Fibroblast of skin of scalp (primary cell): ENCODE results near the gene SQSTM1. TPM values are rescaled to one million over a fixed set of nuclear protein-coding genes. Genes with fewer than 3 reads are reported as not detected.
A peak's percentile ranks its signal among the peaks of the same experiment; 100 is the strongest.
"Not testable (repeated sequence)": the region's sequence is repeated elsewhere in the genome, so short reads cannot be mapped to it uniquely, and the experiment has no call there.

Experiments
- DNase-seq: peaks from one replicate; pipeline ENCODE4 v3.0.0-alpha.2; 2013
- polyA plus RNA-seq, 2 experiments: library from polyadenylated mRNA; unstranded; fragments of 120-200 nt; gene quantifications; one replicate each; pipeline ENCODE4 v1.2.1, GENCODE V29; 2013; ENCODE audit not compliant: insufficient read length in 2 of 2

The SQSTM1 gene
- polyA plus RNA-seq (2013, experiment 1 of 2; ENCODE audit: insufficient read length): 138 TPM
- polyA plus RNA-seq (2013, experiment 2 of 2; ENCODE audit: insufficient read length): 131 TPM

GRCh38 chr5:179820483-179821297 lies at the start of gene SQSTM1:
SQSTM1 (plus strand) TSS chr5:179820905; CDS start chr5:179820937, 32 bp downstream.
- peak; percentile 81 for DNase-seq

- no peak for DNase-seq
These were observed 49.3 kb upstream of the SQSTM1 start for GRCh38 chr5:179771311-179771895.

DNA sequence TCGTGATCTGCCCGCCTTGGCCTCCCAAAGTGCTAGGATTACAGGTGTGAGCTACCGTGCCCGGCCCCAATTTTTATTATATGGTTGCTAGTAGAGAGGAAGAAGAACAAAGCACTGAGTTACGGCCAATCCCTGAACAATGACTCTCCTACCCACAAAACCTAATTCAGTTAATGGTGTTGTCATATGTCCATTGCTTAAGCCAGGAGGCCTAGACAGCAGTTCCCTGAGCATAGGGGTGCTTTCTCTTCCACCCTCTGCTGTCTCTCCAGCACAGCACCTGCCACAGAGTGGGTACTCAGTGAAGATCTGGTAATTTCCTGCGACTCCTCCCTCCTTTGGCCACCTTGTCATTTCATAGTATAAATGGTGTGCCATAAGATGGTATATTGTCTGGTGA lies 48.4 kb upstream of the SQSTM1 start:
- DNase-seq: no peak

- DNase-seq: no peak
These were observed 47.0 kb upstream of the SQSTM1 start for GRCh38 chr5:179773686-179774040.

- DNase-seq: no peak
These were observed 46.3 kb upstream of the SQSTM1 start for GRCh38 chr5:179774442-179774841.

DNA sequence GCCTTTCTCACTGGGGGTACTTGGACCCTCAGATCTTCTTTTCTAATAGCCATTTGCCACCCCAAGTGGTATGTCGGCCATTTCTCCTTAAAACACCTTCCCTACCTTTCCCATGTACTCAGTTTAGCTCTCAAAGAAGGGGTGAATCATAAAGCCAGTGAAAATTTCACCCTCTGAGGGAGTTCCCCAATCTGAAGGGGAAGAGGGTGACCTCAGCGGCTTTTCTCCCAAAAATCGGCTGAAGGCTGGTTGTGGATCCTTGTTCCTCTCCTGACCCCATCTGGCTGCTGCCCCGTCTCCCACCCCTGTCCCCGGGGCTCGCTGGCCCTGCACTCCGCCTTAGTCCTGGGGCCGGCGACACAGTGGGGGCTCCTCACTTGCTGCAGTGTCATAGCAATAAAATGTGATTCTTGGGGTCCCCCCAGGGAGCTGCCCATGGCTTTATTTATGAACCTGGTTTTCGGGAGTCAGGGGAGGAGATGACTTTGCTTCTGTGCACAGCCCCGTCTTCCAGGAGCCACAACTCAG lies 44.2 kb upstream of the SQSTM1 start:
- DNase-seq: no peak

- DNase-seq: no peak
These were observed 43.2 kb upstream of the SQSTM1 start for GRCh38 chr5:179777456-179777855.

- no peak for DNase-seq
These were observed 42.8 kb upstream of the SQSTM1 start for GRCh38 chr5:179777909-179778308.

DNA sequence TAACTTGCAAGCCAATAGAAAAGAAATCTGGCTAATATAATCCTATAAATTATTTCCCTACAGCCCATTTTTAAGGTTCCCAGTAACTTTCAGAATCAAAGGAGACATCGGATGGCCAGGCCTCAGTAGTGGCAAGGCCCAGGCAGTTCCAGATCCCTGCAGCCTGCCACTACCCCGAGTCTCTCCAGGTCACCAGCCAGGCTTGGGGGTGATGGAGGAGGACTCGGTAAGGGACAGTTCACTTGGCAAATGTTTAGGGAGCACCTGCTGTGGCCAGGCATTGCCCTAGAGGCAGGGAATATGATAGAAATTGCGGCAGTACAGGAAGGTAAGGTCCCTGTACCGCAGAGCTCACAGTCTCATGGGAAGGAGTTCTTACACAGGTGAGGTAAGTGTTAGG lies 42.1 kb upstream of the SQSTM1 start:
- DNase-seq: no peak

DNA sequence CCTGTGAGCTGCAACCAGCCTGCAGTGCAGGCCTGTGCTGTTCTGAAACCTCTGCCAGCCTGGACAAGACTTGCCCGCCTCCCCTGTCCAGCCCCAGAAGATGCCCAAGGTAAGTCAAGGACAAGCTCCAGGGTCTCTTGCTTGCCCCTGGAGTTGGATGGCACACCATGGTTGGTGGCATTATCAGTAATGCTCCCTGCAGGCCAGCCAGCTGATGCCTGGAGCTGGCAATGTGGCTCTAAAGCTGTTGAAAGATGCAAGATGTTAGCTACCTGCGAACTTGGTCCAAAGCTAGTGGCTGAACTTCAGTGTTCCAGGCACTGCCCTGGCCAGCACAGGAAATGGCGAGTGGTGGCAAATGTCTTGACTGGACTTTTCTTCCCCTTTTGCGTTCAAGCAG lies 40.9 kb upstream of the SQSTM1 start:
- DNase-seq: no peak

DNA sequence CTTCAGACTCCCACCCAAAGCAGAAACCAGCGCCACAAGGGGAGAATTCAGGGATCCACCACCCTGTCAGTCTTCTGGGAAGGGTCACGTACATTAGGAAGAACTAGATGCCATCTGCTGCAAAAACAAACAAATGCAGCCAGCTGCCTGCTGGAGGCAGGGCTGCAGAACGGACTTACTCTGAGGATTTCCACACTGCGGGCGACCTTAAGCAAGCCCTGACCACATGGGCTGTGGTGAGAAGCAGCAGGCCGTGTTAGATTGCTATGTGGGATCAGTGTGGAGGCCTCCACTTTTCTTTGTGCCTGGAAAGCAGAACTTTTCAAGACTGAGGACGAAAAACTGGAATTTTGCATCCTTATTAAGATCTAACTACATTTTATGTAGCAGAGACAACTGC lies 40.3 kb upstream of the SQSTM1 start:
- DNase-seq: no peak

- DNase-seq: no peak
These were observed 38.9 kb upstream of the SQSTM1 start for GRCh38 chr5:179781846-179782245.

DNA sequence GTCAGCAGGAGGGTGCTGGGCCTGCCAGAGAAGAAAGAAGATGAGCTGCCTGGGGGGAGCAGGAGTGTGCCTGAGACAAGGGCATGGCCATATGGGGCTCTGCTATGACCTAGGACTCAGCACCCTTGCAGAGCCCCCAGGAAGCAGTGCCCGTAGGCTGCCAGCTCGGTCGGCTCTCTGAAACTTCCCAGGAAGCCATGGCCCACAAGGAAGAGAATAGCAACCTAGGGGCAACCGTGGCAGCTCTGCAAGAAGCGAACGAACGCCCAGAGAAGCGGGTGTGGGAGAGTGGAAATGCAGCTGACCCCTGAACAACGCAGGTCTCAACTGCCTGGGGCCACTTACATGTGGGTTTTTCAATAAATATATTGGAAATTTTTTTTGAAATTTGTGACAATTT lies 37.6 kb upstream of the SQSTM1 start:
- no peak for DNase-seq

GRCh38 chr5:179786861-179787260 lies 33.8 kb upstream of the SQSTM1 start:
- no peak for DNase-seq

- DNase-seq: no peak
These were observed 32.4 kb upstream of the SQSTM1 start for GRCh38 chr5:179788193-179788854.

GRCh38 chr5:179789278-179789677 lies 31.4 kb upstream of the SQSTM1 start:
- not testable (repeated sequence) for DNase-seq

- DNase-seq: no peak
These were observed 28.7 kb upstream of the SQSTM1 start for GRCh38 chr5:179791881-179792611.

DNA sequence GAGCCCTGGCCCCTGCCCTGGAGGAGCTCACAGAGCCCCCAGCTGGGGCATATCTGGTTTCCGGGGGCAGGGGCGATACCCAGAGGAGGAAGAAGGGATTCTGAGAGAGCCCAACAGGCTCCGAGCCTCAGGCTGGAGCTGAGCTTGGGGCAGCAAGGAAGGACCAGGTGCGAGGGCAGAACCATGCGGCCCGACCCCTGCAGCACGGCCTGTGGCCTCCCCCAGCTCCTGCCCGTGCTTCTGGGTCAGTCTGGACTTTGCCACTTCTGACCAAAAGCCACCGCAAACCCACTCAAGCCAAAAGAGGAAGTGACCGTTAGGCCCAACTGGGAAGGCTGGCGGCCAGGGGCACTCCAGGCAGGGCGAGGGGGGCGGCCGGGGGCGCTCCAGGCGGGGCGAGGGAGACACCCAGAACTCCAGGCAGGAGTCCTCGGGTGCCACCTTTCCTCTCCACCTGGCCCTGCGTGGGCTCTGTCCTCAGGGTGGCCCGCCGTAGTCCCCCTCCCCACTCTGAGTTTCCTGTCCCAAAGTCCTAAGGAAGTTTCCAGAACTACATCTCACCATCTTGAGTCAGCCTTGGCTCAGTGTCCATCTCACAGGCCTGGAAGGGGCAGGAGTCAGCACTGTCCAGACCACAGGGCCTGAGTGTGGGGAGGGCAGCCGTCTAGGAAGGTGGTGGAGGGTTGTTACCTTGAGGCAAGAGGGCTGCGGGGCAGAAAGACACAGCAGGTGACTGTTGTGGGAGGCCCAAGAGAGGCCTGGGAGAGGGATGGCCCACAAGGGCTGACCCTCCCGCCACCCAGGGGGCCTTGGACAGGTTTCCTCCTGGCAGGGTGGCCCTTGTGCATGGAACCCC lies 27.9 kb upstream of the SQSTM1 start:
- no peak for DNase-seq

DNA sequence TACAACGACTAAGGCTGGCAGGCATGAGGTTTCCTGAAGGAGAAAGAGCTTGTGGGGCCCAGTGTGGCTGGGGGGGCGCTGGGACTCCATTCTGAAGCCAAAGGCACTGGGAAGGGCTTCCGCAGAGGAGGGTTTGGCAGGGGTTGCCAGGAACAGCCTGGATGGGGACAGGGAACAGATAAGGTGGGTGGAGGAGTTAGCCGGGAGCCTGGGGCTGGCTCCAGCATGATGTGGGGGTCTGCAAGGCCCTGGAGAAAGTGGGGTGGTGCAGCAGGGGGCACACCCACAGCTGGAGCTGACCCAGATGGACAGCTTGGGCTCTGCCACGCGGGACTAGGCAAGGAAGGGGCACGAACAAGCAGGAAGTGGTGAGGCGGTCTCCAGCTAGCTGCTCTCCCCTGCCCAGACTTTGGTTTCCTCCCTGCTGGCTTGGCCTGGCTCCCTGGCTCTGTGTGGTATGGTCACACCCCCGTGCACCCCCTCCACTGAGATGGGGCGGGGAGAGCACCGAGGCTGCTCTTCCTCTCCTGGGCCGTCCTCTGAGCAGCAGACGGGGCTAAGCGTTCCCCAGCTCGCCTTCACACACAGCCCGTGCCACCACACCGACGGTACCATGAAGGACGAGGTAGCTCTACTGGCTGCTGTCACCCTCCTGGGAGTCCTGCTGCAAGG lies 27.1 kb upstream of the SQSTM1 start, which contains the start of gene LTC4S:
LTC4S (plus strand) TSS at position 519 of the 672 bp plus-strand sequence; CDS start at position 614, 95 bp downstream.
- peak; percentile 83 for DNase-seq

DNA sequence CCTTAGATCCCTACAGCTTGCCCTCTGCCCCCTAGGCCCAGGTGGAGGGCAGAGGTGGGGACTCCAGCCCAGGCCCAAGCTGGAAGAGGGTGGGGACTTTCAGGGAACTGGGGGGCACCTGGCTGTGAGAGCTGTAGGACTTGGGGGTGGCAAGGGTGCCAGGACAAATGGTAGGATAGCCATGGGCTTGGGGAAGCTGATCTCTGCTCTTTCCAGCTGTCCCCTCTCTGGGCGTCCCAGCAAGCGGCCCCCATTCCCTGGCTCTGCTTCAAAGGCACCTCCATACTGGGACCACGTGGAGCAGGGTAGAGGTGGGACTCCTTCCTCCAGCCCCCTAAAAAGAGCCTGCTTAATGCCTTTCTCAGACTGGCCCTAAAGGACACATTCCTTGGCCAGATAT lies 26.5 kb upstream of the SQSTM1 start:
- DNase-seq: no peak

DNA sequence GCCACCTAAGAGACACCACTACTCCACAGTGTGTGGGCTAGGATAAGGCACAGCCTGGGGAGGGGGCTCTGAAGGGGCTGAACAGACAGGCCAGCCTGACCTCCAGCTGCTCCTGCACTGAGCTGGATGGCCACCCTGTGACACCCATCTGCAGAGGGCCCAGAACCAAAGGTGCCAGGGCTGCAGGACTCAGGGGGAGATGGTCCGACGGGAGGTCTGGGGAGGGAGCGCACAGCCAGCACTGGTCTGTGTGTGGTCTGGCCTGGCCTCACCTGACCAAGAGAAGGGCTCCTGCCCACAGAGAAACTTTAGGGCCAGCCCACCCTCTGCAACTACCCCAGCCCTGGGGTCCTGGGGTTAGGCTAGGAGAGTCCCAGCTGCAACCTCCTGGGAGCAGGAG lies 26.1 kb upstream of the SQSTM1 start:
- no peak for DNase-seq
